ENCODE data around the gene ST6GAL1.

GRCh38 chr3:187002915-187003314 is 72.6 kb downstream of the ST6GAL1 start:
- TF ChIP-seq YY1 (IDR thresholded peaks at IDR 0.05; ENCODE audit: insufficient read depth, insufficient read length): no peak
- TF ChIP-seq ZNF274 (IDR thresholded peaks at IDR 0.05; ENCODE audit: low read depth, low read length): no peak
- no peak for TF ChIP-seq SUZ12 (IDR thresholded peaks at IDR 0.05; ENCODE audit: extremely low read depth, insufficient read depth, insufficient read length)
